A549 (cell line): ENCODE results near the gene ADCY10.

ENCODE experiments used
- CTCF ChIP-seq: fragments of >200 bp; sonication (Bioruptor Twin); formaldehyde crosslinking; IDR thresholded peaks from 3 replicates; pipeline ENCODE4 v1.5.1; 2016
- EP300 ChIP-seq, 2 experiments: fragments of >200 bp; sonication (Bioruptor Twin); formaldehyde crosslinking; IDR thresholded peaks; 2 replicates in 1 of 2; 3 replicates in 1 of 2; pipeline ENCODE4 v1.6.1; 2016 to 2017
- ESRRA ChIP-seq: fragments of 150-350 bp; IDR thresholded peaks from 2 replicates; pipeline ENCODE4 v1.6.1; 2014; ENCODE audit warnings: mild to moderate bottlenecking, low read length, borderline replicate concordance
- GATA3 ChIP-seq: IDR thresholded peaks from 2 replicates; pipeline ENCODE4 v1.6.1; 2012; ENCODE audit warnings: borderline replicate concordance
- JUNB ChIP-seq: fragments of >200 bp; sonication (Bioruptor Twin); formaldehyde crosslinking; IDR thresholded peaks from 2 replicates; pipeline ENCODE4 v1.6.1; 2016
- MAX ChIP-seq: IDR thresholded peaks from 2 replicates; pipeline ENCODE4 v1.6.1; 2012
- MYC ChIP-seq: IDR thresholded peaks from 2 replicates; pipeline ENCODE4 v1.6.1; 2012; ENCODE audit warnings: mild to moderate bottlenecking, inconsistent platforms, low read length, improper control_type of control experiment, borderline replicate concordance
- PBX3 ChIP-seq: IDR thresholded peaks from 2 replicates; pipeline ENCODE4 v1.6.1; 2012
- POLR2A ChIP-seq: IDR thresholded peaks from 2 replicates; pipeline ENCODE4 v1.6.1; 2012; ENCODE audit warnings: mild to moderate bottlenecking, low read length
- POLR2AphosphoS2 ChIP-seq: conservative IDR thresholded peaks from 2 replicates; pipeline ENCODE4 v1.6.1; 2012; ENCODE audit warnings: low read length, improper control_type of control experiment, inconsistent platforms
- REST ChIP-seq: fragments of 200-600 bp; sonication (generic); IDR thresholded peaks from 2 replicates; pipeline ENCODE4 v1.6.1; 2016; ENCODE audit warnings: antibody characterized with exemption, mild to moderate bottlenecking, moderate library complexity
- ZFP36 ChIP-seq: fragments of 450-650 bp; IDR thresholded peaks from 2 replicates; pipeline ENCODE4 v1.6.1; 2014; ENCODE audit warnings: borderline replicate concordance; ENCODE audit not compliant: partially characterized antibody
- ZSCAN20 ChIP-seq: fragments of 250-450 bp; sonication (Bioruptor Pico); IDR thresholded peaks from 2 replicates; pipeline ENCODE4 v1.8.0; 2022; ENCODE audit warnings: mild to moderate bottlenecking, moderate library complexity

- TF ChIP-seq EP300 (IDR thresholded peaks at IDR 0.05) (no peak), CTCF (no peak), POLR2A (no peak), ESRRA (no peak), PBX3 (no peak), ZSCAN20 (CRISPR knock-in tag) (no peak), MAX (no peak), JUNB (no peak), MYC (no peak), REST (no peak), GATA3 (no peak), ZFP36 (no peak), POLR2AphosphoS2 (no peak)
These were observed 115.0 kb downstream of the ADCY10 start for GRCh38 chr1:167798952-167799351.
